Neural crest cell (in vitro differentiated cells): ENCODE results near the gene JHY. TPM values are rescaled to one million over a fixed set of nuclear protein-coding genes. Genes with fewer than 3 reads are reported as not detected.
A peak's percentile ranks its signal among the peaks of the same experiment; 100 is the strongest.

Source experiments
- DNase-seq: peaks from one replicate; pipeline ENCODE4 v3.0.0; 2021; ENCODE audit warnings: low read depth, mixed read lengths, low spot score
- H3K27ac Mint-ChIP-seq: one replicate; pipeline ENCODE4 v1.8.0; 2021; ENCODE audit warnings: mild to moderate bottlenecking, mixed read lengths; ENCODE audit not compliant: unreplicated experiment
- H3K27me3 Mint-ChIP-seq: 2 replicates; pipeline ENCODE4 v1.8.0; 2021; ENCODE audit warnings: low read depth, mild to moderate bottlenecking, mixed read lengths
- H3K36me3 Mint-ChIP-seq: 2 replicates; pipeline ENCODE4 v1.8.0; 2021; ENCODE audit warnings: low read depth, mild to moderate bottlenecking, mixed read lengths
- H3K4me1 Mint-ChIP-seq: 2 replicates; pipeline ENCODE4 v1.8.0; 2021; ENCODE audit warnings: mixed read lengths
- H3K4me3 Mint-ChIP-seq: one replicate; pipeline ENCODE4 v1.8.0; 2021; ENCODE audit warnings: mild to moderate bottlenecking, mixed read lengths
- H3K9me3 Mint-ChIP-seq: 2 replicates; pipeline ENCODE4 v1.8.0; 2021; ENCODE audit warnings: mixed read lengths
- total RNA-seq: library from RNA; stranded (reverse); gene quantifications from 2 replicates; pipeline ENCODE4 v1.2.1, GENCODE V29; 2021
- TF ChIP-seq, protein P1 (sequence below): fragments of 200-600 bp; sonication (generic); conservative IDR thresholded peaks from 2 replicates; pipeline ENCODE4 v1.5.0; 2021; ENCODE audit warnings: antibody characterized with exemption, mild to moderate bottlenecking

The JHY gene
- total RNA-seq, 1 donor from 2014 or later: 1.9 TPM

DNA sequence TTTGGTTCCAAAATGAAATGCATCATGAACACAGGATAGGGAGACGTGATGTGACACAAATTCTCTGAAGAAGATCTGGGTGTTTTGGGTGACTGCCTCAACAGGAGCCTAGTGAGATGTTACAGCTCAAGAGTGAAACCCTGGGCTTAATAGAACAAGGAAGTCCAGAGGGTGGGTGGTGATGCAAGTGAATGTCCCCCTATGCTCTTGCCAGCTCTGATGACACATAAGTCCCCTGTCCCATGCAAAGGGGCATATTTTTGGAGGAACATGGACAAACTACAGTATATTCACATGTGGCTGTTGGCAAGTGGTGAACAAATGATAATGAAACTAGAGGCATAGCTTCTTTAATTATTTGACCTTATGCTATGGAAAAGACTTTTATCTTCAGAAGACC lies 35.1 kb upstream of the JHY start:
- no peak overlapping the region for H3K27ac Mint-ChIP-seq
- DNase-seq: no peak
- H3K4me1 Mint-ChIP-seq: peaks cover 12% of the 10 kb centered on the region
- H3K4me3 Mint-ChIP-seq: no peak overlapping the region
- TF ChIP-seq, protein P1, sequence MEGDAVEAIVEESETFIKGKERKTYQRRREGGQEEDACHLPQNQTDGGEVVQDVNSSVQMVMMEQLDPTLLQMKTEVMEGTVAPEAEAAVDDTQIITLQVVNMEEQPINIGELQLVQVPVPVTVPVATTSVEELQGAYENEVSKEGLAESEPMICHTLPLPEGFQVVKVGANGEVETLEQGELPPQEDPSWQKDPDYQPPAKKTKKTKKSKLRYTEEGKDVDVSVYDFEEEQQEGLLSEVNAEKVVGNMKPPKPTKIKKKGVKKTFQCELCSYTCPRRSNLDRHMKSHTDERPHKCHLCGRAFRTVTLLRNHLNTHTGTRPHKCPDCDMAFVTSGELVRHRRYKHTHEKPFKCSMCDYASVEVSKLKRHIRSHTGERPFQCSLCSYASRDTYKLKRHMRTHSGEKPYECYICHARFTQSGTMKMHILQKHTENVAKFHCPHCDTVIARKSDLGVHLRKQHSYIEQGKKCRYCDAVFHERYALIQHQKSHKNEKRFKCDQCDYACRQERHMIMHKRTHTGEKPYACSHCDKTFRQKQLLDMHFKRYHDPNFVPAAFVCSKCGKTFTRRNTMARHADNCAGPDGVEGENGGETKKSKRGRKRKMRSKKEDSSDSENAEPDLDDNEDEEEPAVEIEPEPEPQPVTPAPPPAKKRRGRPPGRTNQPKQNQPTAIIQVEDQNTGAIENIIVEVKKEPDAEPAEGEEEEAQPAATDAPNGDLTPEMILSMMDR: no peak
- H3K36me3 Mint-ChIP-seq: no peaks in the 10 kb centered on the region
- H3K27me3 Mint-ChIP-seq: no peaks in the 10 kb centered on the region
- no peaks in the 10 kb centered on the region for H3K9me3 Mint-ChIP-seq

DNA sequence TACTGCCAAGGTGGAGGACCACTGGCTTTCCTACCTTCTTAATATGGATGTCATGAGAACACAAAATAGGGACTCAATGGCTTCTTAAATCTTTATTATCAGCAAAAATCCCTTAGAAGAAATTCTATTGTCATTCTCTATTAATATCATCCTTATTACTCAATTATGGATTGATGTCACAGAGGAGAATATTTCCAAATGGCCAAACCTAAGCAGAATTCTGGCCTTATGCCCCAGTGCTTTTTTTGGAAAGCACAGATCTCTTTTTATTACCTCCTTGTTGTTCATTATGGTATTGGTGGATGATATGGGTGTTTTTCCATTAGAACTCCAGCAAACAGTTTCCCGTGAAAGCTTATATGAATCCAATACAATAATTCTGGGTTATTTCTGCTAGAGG lies 34.4 kb upstream of the JHY start:
- Mint-ChIP-seq H3K27ac (no peak overlapping the region), H3K9me3 (no peaks in the 10 kb centered on the region), H3K36me3 (no peaks in the 10 kb centered on the region), H3K27me3 (no peaks in the 10 kb centered on the region), H3K4me1 (peaks cover 16% of the 10 kb centered on the region), H3K4me3 (no peak overlapping the region)
- TF ChIP-seq, protein P1: no peak
- DNase-seq: no peak

DNA sequence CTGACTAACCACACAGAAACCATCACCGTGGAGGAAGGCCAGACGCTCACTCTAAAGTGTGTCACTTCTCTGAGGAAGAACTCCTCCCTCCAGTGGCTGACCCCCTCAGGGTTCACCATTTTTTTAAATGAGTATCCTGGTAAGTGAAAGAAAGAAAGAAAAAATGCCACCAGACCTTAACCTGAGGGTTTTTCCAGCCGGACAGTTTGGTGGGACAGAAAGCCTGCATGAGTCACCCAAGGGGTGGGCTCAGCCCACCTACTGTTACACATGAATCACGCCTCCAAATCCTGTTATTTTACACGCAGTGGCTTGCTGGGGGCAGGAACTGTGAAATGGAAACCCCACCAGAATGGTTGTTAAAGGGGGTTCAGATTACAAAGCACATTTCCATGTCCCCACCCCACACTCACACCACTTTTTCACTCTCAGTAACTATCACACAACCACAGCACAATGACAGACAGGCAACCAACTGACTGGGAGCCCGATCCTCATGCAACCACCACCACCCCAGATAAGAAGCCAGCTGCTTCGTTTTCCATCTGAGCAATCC lies 32.4 kb upstream of the JHY start:
- DNase-seq: no peak
- Mint-ChIP-seq H3K27me3 (no peaks in the 10 kb centered on the region), H3K36me3 (no peaks in the 10 kb centered on the region), H3K27ac (peak overlapping the region; percentile 53), H3K4me1 (peaks cover 16% of the 10 kb centered on the region), H3K9me3 (no peaks in the 10 kb centered on the region), H3K4me3 (no peak overlapping the region)
- TF ChIP-seq, protein P1: no peak

DNA sequence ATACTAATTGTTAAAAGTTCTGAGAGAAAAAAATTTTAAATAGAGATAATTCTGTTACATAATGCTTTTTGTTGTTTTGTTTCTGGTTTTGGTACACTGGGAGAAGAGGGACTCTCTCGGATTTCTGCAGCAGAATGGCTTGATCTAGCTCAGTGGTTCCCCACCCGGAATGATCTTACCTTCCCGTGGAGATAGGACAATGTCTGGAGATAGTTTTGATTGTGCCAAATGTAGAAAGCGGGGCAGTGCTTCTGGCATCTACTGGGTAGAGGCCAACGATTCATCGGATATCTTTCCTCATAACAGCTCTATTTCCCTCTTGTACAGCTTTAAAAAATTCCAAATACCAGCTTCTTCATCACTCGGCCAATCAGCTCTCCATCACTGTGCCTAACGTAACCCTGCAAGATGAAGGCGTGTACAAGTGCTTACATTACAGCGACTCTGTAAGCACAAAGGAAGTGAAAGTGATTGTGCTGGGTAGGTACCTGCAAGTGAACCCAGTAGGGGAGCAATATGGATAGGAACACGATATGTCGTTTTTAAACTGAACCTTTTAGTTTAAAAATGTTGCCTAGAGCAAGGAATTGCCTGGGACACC lies 31.1 kb upstream of the JHY start:
- H3K27me3 Mint-ChIP-seq: no peaks in the 10 kb centered on the region
- TF ChIP-seq, protein P1: no peak
- H3K4me3 Mint-ChIP-seq: no peak overlapping the region
- DNase-seq: no peak
- no peak overlapping the region for H3K27ac Mint-ChIP-seq
- peaks cover 16% of the 10 kb centered on the region for H3K4me1 Mint-ChIP-seq
- H3K36me3 Mint-ChIP-seq: no peaks in the 10 kb centered on the region
- no peaks in the 10 kb centered on the region for H3K9me3 Mint-ChIP-seq

DNA sequence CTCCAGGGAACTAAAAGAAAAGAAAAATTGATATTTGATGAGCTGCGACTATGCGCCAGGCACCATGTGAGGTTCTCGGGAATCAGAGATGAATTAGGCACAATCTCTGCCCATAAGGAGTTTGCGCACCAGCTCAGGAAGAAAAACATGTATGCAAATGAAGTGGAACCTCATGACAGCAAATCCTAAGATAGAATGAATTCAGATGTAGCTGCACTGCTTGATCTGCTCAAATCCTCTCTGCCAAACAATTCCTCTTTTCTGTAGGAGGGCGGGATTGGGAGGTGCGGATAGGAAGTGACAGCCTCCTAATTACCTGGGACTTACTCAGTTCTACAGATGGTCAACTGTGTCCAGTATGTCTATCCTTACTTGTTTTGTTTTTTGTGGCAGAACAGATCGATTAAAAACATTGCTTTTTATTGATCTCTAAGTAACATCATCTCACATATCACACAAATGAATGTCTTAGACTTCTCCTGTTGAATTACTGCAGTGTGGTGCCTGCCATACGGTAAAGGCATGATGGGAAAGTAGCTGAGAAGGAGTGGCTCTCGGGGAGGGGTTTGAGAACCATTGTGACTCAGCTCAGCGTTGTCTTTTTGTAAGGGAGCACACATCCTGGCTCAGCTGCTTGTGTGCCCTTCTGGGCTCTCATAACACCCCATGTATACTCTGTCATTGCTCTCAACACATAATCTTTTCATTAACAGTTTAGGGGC lies 30.3 kb upstream of the JHY start:
- no peaks in the 10 kb centered on the region for H3K27me3 Mint-ChIP-seq
- DNase-seq: no peak
- H3K4me3 Mint-ChIP-seq: no peak overlapping the region
- H3K4me1 Mint-ChIP-seq: peaks cover 16% of the 10 kb centered on the region
- H3K9me3 Mint-ChIP-seq: no peaks in the 10 kb centered on the region
- no peak overlapping the region for H3K27ac Mint-ChIP-seq
- no peaks in the 10 kb centered on the region for H3K36me3 Mint-ChIP-seq
- TF ChIP-seq, protein P1: no peak
